DLD1 (cell line): ENCODE results near the gene SSBP1.
"Not testable (repeated sequence)": the region's sequence is repeated elsewhere in the genome, so short reads cannot be mapped to it uniquely, and the experiment has no call there.

Source experiments
- in situ Hi-C: cut with HindIII; loops from 2 replicates; pipeline ENCODE4 v1.10.0; 2017; ENCODE audit warnings: low sequenced_read_pairs

Gene SSBP1

GRCh38 chr7:141763797-141764196, 25.6 kb downstream of the SSBP1 start, which contains the start of gene TAS2R3:
Gene TAS2R3, plus strand, starts transcription at chr7:141764097. Its CDS starts 62 bp downstream, at chr7:141764159.
- in situ Hi-C loops: no loop called here

- in situ Hi-C loops: not testable (repeated sequence)
Measured at GRCh38 chr7:141770083-141770583, 32.0 kb downstream of the SSBP1 start.

DNA sequence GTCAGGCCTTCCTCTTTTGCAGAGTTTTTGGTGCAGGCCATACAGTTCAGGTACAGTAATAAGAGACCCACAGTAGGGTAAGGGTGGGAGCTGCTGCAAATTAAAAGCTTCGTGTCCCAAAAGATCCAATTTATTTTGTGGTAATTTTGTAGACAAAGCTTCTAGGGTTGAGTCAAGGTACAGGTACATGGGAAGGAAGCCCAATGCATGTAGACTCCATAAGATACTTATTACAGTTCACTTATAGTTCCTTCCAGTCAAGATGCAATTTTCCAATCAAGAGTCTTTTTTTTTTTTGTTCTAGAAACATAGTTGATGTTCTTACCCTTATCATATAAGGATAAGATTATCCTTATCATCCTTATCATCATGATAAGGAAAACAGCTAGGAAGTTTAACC, 38.2 kb downstream of the SSBP1 start, which contains the start of gene TAS2R4:
TAS2R4 (plus strand) TSS at position 301 of the 400 bp plus-strand sequence. CDS start 1,815 bp downstream, outside the sequence.
- in situ Hi-C loops: no loop called here

- in situ Hi-C loops: no loop called here
Measured at GRCh38 chr7:141785706-141786552, 47.8 kb downstream of the SSBP1 start.

- in situ Hi-C loops: no loop called here
Measured at GRCh38 chr7:141788296-141788695, 50.1 kb downstream of the SSBP1 start.

DNA sequence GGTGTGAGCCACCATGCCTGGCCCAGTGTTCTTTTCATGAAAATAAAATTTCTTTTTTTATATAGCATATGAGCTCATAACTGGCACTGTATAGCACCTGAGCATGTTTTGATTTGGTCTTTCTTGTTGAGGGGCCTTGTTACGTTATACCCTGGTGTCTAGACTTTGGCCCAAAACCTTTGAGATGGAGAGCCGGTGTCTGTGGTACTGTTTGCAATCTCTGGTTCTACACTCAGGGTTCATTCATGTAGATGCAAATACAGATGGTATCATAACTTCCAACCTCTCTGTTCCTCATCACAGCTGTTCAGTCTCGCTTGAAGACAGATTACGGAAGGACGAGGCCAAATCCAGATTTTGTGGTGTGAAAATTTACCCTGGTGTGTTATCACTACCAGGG, 51.8 kb downstream of the SSBP1 start, which contains the start of gene TAS2R5:
TAS2R5 (plus strand) TSS at position 301 of the 400 bp plus-strand sequence. CDS start 145 bp downstream, outside the sequence.
- in situ Hi-C loops: no loop called here

DNA sequence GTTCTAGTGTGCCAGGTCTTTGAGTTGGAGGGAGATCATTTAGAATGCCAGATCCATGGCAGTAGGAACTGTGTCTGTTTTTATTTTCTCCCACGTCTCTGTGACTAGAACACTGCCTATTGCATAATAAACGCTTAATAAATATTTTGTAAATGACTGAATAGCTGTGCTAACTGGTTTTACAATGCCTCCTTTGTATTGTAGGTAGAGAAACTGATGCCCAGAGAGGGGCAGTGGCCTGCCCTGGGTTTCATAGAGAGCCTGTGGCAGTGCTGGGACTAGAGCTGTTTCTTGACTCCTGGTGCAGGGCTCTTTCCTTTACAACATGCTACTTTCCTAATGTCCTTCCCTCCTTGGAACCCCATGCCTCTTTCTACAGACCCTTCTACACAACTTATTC, 54.4 kb downstream of the SSBP1 start:
- in situ Hi-C loops: no loop called here
